MCF 10A (cell line): ENCODE results near the gene FAM168B. TPM values are rescaled to one million over a fixed set of nuclear protein-coding genes. Genes with fewer than 3 reads are reported as not detected.

Experiments used
- BruUV-seq: library from RNA; stranded (reverse); fragments of 400-500 nt; replicated peaks from 2 replicates; lab custom pipeline; 2021; lab: Mats Ljungman, UMichigan
- CTCF ChIA-PET: fragments of 300-600 bp; sonication (Branson Sonifier 250); formaldehyde crosslinking; extraction: SDS; loops from one replicate; lab custom pipeline; 2021; ENCODE audit warnings: antibody characterized with exemption, inconsistent platforms; lab: Yijun Ruan, JAX
- POLR2A ChIA-PET: fragments of 300-600, 350-650 bp; sonication (Branson Sonifier 250); formaldehyde crosslinking; extraction: SDS; loops from one replicate; lab custom pipeline; 2020; ENCODE audit warnings: antibody characterized with exemption, inconsistent platforms; lab: Yijun Ruan, JAX
- DNase-seq: peaks from one replicate; pipeline ENCODE4 v3.0.0-alpha.2; 2018; ENCODE audit not compliant: unreplicated experiment
- H3K27ac Mint-ChIP-seq: one replicate; pipeline ENCODE4 v1.8.0; 2022; ENCODE audit warnings: mild to moderate bottlenecking, low read depth, mixed read lengths; ENCODE audit not compliant: unreplicated experiment
- H3K27me3 Mint-ChIP-seq: one replicate; pipeline ENCODE4 v1.8.0; 2022; ENCODE audit warnings: mixed read lengths; ENCODE audit not compliant: insufficient read depth, unreplicated experiment
- H3K36me3 Mint-ChIP-seq: one replicate; pipeline ENCODE4 v1.8.0; 2022; ENCODE audit warnings: mild to moderate bottlenecking, moderate library complexity, mixed read lengths; ENCODE audit not compliant: insufficient read depth, unreplicated experiment
- H3K4me1 Mint-ChIP-seq: one replicate; pipeline ENCODE4 v1.8.0; 2022; ENCODE audit warnings: mixed read lengths; ENCODE audit not compliant: insufficient read depth, unreplicated experiment
- H3K4me3 Mint-ChIP-seq: one replicate; pipeline ENCODE4 v1.8.0; 2022; ENCODE audit warnings: mild to moderate bottlenecking, moderate library complexity, mixed read lengths; ENCODE audit not compliant: unreplicated experiment
- H3K9me3 Mint-ChIP-seq: one replicate; pipeline ENCODE4 v1.8.0; 2022; ENCODE audit warnings: mixed read lengths; ENCODE audit not compliant: unreplicated experiment
- CTCF ChIP-seq: fragments of 200-600 bp; IDR thresholded peaks from one replicate; pipeline ENCODE4 v1.8.0; 2022; ENCODE audit warnings: antibody characterized with exemption, mild to moderate bottlenecking; ENCODE audit not compliant: unreplicated experiment
- intact Hi-C: fragments of 100-400 bp; cut with micrococcal nuclease; formaldehyde crosslinking; loops from 2 replicates; pipeline ENCODE4 v1.14.1; 2022
- total RNA-seq: library from RNA; stranded (reverse); gene quantifications from 2 replicates; pipeline ENCODE4 v1.2.3, GENCODE V29; 2022

Gene FAM168B
- total RNA-seq, 1 experiment from 2014 or later: 159 TPM

GRCh38 chr2:131011486-131011885, 81.8 kb downstream of the FAM168B start:
- intact Hi-C loops: loop anchor here (10.0 kb wide), 1 partner anchor 87 kb away; no protein-coding TSS in a partner anchor
- BruUV-seq: no TSS peak
- Mint-ChIP-seq H3K27ac (peak overlapping the region; percentile 49), H3K9me3 (peaks cover 7% of the 10 kb centered on the region), H3K27me3 (no peaks in the 10 kb centered on the region), H3K4me1 (peaks cover 34% of the 10 kb centered on the region), H3K36me3 (peaks cover 7% of the 10 kb centered on the region), H3K4me3 (no peak overlapping the region)
- POLR2A ChIA-PET: interaction anchor here (0.9 kb wide), 1 partner anchor 29 kb away, joined by 3 read pairs; no protein-coding TSS in a partner anchor
- TF ChIP-seq CTCF: no peak
- DNase-seq: no peak
- CTCF ChIA-PET: interaction anchor here (0.5 to 1.1 kb wide), 6 partner anchors 13 to 214 kb away, joined by 3 to 4 read pairs (median 3); no protein-coding TSS in a partner anchor

GRCh38 chr2:131010566-131010965, 82.7 kb downstream of the FAM168B start:
- H3K27ac Mint-ChIP-seq: no peak overlapping the region
- peaks cover 7% of the 10 kb centered on the region for H3K36me3 Mint-ChIP-seq
- H3K9me3 Mint-ChIP-seq: peaks cover 7% of the 10 kb centered on the region
- ChIA-PET CTCF (interaction anchor here (0.7 to 1.1 kb wide), 2 partner anchors 14 to 83 kb away, joined by 3 to 4 read pairs; no protein-coding TSS in a partner anchor), POLR2A (interaction anchor here (0.7 kb wide), 1 partner anchor 134 kb away, joined by 4 read pairs; no protein-coding TSS in a partner anchor)
- H3K4me3 Mint-ChIP-seq: no peak overlapping the region
- peaks cover 27% of the 10 kb centered on the region for H3K4me1 Mint-ChIP-seq
- no peaks in the 10 kb centered on the region for H3K27me3 Mint-ChIP-seq
- TF ChIP-seq CTCF: no peak
- DNase-seq: no peak
- no TSS peak for BruUV-seq
- intact Hi-C loops: loop anchor here (10.0 kb wide), 1 partner anchor 86 kb away; no protein-coding TSS in a partner anchor

GRCh38 chr2:131009713-131010475, 83.4 kb downstream of the FAM168B start:
- no peak overlapping the region for H3K27ac Mint-ChIP-seq
- peaks cover 7% of the 10 kb centered on the region for H3K36me3 Mint-ChIP-seq
- intact Hi-C loops: loop anchor here (10.0 kb wide), 1 partner anchor 85 kb away; no protein-coding TSS in a partner anchor
- DNase-seq: no peak
- peaks cover 7% of the 10 kb centered on the region for H3K9me3 Mint-ChIP-seq
- peaks cover 25% of the 10 kb centered on the region for H3K4me1 Mint-ChIP-seq
- POLR2A ChIA-PET: interaction anchor here (0.7 kb wide), 1 partner anchor 133 kb away, joined by 4 read pairs; no protein-coding TSS in a partner anchor
- TF ChIP-seq CTCF: no peak
- no TSS peak for BruUV-seq
- CTCF ChIA-PET: interaction anchor here (0.8 kb wide), 1 partner anchor 136 kb away, joined by 3 read pairs; no protein-coding TSS in a partner anchor
- H3K4me3 Mint-ChIP-seq: no peak overlapping the region
- H3K27me3 Mint-ChIP-seq: no peaks in the 10 kb centered on the region

GRCh38 chr2:131008967-131009366, 84.3 kb downstream of the FAM168B start:
- POLR2A ChIA-PET: no interaction called here
- Mint-ChIP-seq H3K36me3 (no peaks in the 10 kb centered on the region), H3K4me1 (peaks cover 16% of the 10 kb centered on the region), H3K9me3 (peaks cover 7% of the 10 kb centered on the region), H3K4me3 (no peak overlapping the region), H3K27me3 (no peaks in the 10 kb centered on the region), H3K27ac (no peak overlapping the region)
- DNase-seq: no peak
- CTCF ChIA-PET: no interaction called here
- BruUV-seq: no TSS peak
- intact Hi-C loops: no loop called here
- no peak for TF ChIP-seq CTCF
